Left ventricle myocardium inferior (tissue), 1 donor: ENCODE measurements around the gene CTAG1B. TPM values are rescaled to one million over a fixed set of nuclear protein-coding genes. Genes with fewer than 3 reads are reported as not detected.
"Not testable (repeated sequence)": the region's sequence is repeated elsewhere in the genome, so short reads cannot be mapped to it uniquely, and the experiment has no call there.

Experiments used
- DNase-seq: peaks from one replicate; pipeline ENCODE4 v3.0.0-alpha.2; 2020
- H3K27ac ChIP-seq: fragments of 200-600 bp; replicated peaks from 2 replicates; pipeline ENCODE4 v1.8.0; 2021
- H3K27me3 ChIP-seq: fragments of 200-600 bp; 2 replicates; pipeline ENCODE4 v1.8.0; 2021; ENCODE audit warnings: low read depth
- H3K36me3 ChIP-seq: fragments of 200-600 bp; 2 replicates; pipeline ENCODE4 v1.8.0; 2021
- H3K4me1 ChIP-seq: fragments of 200-600 bp; 2 replicates; pipeline ENCODE4 v1.8.0; 2021
- H3K4me3 ChIP-seq: fragments of 200-600 bp; 2 replicates; pipeline ENCODE4 v1.8.0; 2021; ENCODE audit warnings: mild to moderate bottlenecking, moderate library complexity
- H3K9me3 ChIP-seq: fragments of 200-600 bp; replicated peaks from 2 replicates; pipeline ENCODE4 v1.8.0; 2021
- intact Hi-C: fragments of 100-400 bp; cut with micrococcal nuclease; formaldehyde crosslinking; loops from one replicate; pipeline ENCODE4 v1.11.0; 2022
- total RNA-seq: library from RNA; stranded (reverse); fragmentation: NEBNext Ultra II Directional; extraction: Animal tissue kit (Norgen Biotek cat#: 25700); gene quantifications from one replicate; pipeline ENCODE4 v1.2.1, GENCODE V29; 2021
- TF ChIP-seq, protein P1 (sequence below): fragments of 200-600 bp; IDR thresholded peaks from 2 replicates; pipeline ENCODE4 v1.8.0; 2021; ENCODE audit warnings: antibody characterized with exemption, mild to moderate bottlenecking, borderline replicate concordance
- donor health status: DM: no; HTN: yes; CAD: no; lungs with severe emphysema.

Gene CTAG1B
- total RNA-seq, 1 donor from 2014 or later: not detected

DNA sequence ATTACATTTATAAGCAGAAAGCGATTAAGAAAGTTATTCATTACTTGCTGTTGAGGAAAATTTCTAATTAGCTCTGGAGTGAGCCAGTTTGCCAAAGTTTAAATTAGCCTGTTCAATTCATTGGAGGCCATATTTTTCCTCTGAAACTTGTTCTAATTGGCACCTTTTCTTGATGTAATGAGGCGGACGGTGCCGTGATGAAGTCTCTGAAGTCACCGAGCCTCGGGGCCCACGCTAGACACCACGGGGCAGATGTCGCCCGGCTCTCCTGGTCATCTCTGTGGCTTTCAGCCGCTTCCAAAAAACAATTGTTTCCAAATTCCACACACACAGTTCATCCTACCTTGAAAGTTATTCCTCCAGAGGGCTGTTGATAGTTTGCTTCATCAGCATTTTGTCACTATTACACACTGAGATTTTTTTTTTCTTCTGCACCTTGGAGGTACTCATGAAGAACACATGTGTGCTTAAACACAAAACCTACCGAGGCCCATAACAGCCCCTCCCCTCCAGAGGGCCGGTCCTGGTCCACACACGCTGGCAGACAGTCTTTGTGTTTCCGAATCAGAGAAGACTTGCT, 38.2 kb upstream of the CTAG1B start:
- no peaks in the 10 kb centered on the region for H3K9me3 ChIP-seq
- intact Hi-C loops: no loop called here
- TF ChIP-seq, protein P1, sequence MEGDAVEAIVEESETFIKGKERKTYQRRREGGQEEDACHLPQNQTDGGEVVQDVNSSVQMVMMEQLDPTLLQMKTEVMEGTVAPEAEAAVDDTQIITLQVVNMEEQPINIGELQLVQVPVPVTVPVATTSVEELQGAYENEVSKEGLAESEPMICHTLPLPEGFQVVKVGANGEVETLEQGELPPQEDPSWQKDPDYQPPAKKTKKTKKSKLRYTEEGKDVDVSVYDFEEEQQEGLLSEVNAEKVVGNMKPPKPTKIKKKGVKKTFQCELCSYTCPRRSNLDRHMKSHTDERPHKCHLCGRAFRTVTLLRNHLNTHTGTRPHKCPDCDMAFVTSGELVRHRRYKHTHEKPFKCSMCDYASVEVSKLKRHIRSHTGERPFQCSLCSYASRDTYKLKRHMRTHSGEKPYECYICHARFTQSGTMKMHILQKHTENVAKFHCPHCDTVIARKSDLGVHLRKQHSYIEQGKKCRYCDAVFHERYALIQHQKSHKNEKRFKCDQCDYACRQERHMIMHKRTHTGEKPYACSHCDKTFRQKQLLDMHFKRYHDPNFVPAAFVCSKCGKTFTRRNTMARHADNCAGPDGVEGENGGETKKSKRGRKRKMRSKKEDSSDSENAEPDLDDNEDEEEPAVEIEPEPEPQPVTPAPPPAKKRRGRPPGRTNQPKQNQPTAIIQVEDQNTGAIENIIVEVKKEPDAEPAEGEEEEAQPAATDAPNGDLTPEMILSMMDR: no peak
- no peaks in the 10 kb centered on the region for H3K36me3 ChIP-seq
- H3K27ac ChIP-seq: no peak overlapping the region
- H3K27me3 ChIP-seq: no peaks in the 10 kb centered on the region
- no peak for DNase-seq
- no peak overlapping the region for H3K4me3 ChIP-seq
- H3K4me1 ChIP-seq: no peaks in the 10 kb centered on the region

DNA sequence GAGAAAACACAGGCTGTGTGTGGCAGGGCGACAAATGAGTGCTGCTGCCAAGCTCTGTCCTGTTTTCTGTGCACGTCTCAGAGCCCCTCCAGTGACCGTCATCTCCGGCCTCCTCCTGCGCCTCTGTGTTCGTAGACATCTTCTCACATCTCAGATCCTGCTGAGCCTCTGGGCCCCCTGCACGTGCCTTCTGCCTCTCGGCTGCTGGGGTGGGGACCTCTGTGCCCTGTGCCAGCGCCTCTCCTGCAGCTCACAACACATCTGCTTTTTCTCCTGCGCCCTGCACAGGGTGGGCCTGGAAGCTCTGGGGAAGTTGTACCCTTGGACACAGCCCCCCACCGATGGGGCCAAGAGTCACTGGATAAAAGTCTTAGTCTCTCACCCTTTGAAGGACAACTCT, 36.7 kb upstream of the CTAG1B start:
- Histone ChIP-seq H3K27me3 (no peaks in the 10 kb centered on the region), H3K9me3 (no peaks in the 10 kb centered on the region), H3K4me1 (no peaks in the 10 kb centered on the region), H3K4me3 (no peak overlapping the region), H3K27ac (no peak overlapping the region), H3K36me3 (no peaks in the 10 kb centered on the region)
- TF ChIP-seq, protein P1: no peak
- no peak for DNase-seq
- intact Hi-C loops: no loop called here

DNA sequence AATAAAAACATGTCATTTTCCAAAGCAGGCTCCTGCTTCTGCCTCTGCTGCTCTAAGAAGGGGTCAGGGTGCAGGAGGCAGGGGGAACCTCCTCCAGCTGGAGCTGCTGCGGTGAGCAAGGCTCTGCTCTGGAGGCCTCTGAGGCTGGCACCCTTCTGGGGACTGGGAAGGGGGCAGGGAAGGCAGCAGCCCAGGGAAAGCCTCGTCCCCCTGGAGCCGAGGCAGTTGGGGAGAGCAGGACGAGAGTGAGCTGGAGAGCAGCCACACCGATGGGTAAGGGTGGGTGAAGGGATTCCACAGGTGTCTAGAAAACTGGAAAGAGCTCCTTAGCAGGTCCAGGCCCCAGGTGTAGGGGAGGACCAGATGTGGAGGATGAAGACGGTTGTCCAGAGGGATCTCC, 36.3 kb upstream of the CTAG1B start:
- intact Hi-C loops: no loop called here
- H3K27ac ChIP-seq: no peak overlapping the region
- H3K27me3 ChIP-seq: no peaks in the 10 kb centered on the region
- DNase-seq: no peak
- H3K36me3 ChIP-seq: no peaks in the 10 kb centered on the region
- no peaks in the 10 kb centered on the region for H3K4me1 ChIP-seq
- H3K4me3 ChIP-seq: no peak overlapping the region
- no peaks in the 10 kb centered on the region for H3K9me3 ChIP-seq
- TF ChIP-seq, protein P1: no peak

DNA sequence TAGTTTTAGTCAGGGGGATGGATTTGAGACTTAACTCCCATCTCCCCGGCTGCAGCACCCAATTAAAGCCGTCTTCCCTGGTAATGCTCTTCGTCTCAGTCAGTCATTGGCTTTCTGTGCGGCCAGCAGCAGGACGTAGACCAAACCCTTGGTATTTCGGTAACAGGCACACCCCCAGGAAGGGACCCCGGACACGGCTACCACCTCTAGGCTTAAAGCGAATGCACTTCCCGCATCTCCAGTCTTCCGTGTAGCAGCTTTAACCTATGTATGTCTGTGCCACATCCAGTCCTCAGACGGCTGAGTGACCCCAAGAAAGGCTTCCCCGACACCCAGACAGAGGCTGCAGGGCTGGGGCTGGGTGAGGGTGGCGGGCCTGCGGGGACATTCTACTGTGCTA, 35.8 kb upstream of the CTAG1B start:
- H3K4me1 ChIP-seq: no peaks in the 10 kb centered on the region
- H3K9me3 ChIP-seq: no peaks in the 10 kb centered on the region
- H3K36me3 ChIP-seq: no peaks in the 10 kb centered on the region
- TF ChIP-seq, protein P1: no peak
- no peak overlapping the region for H3K4me3 ChIP-seq
- intact Hi-C loops: no loop called here
- H3K27ac ChIP-seq: no peak overlapping the region
- no peaks in the 10 kb centered on the region for H3K27me3 ChIP-seq
- no peak for DNase-seq

DNA sequence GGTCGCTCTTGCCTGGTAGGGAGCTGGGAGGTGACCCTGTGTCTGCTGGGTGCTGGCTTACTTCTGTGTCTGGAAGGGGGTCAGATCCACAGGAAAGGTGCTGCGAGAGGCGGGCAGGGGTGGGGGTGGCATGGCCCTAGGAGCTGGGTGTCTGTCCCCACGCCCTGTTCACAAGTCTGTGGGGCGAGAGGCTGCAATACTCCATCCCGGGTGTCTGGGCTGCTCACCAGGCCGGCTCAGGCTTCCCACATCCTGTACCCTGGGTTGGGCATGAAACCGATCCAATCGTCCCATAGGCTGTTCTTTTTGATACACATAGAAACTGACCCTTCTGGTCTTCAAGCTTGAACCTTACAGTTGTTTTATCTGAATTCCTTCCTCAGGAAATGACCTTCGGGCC, 35.3 kb upstream of the CTAG1B start:
- intact Hi-C loops: no loop called here
- H3K4me1 ChIP-seq: no peaks in the 10 kb centered on the region

DNA sequence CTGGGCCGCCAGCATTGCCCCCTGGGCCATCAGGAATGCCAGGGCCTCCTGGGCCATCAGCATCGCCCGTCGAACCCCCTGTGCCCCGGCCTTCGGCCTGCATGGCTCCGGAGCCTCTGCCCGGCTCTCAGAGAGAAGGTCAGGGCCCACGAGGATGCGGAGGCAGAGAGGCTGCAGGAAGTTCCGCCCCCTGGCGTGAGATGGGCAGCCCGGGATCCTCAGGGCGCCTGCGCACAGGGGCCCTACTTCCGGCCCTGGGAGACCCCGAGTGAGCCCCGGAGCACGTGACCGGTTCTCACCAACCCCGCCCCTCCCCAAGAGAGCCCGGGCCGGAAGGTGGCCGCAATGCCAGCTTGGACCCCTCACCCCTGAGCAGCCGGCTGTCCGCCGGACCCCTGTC, 34.3 kb upstream of the CTAG1B start, which contains the start of gene CTAG2:
TSS of gene CTAG2 (minus strand) at position 167 of the 400 bp plus-strand sequence. CDS start at position 103, 64 bp downstream.
- H3K4me1 ChIP-seq, H3K27ac ChIP-seq, H3K27me3 ChIP-seq, intact Hi-C loops, H3K4me3 ChIP-seq, DNase-seq, H3K9me3 ChIP-seq, H3K36me3 ChIP-seq: not testable (repeated sequence)

More for the DNA sequence above, 35.3 kb upstream of the CTAG1B start:
- H3K9me3 ChIP-seq: no peaks in the 10 kb centered on the region
- H3K36me3 ChIP-seq: no peaks in the 10 kb centered on the region
- no peaks in the 10 kb centered on the region for H3K27me3 ChIP-seq
- no peak overlapping the region for H3K27ac ChIP-seq
- TF ChIP-seq, protein P1: no peak
- DNase-seq: no peak
- H3K4me3 ChIP-seq: no peak overlapping the region
